Activated T-helper 1 cell treated with anti-CD3 and anti-CD28 coated beads, Interleukin-2, amount 50 U/mL, for 16 hours (primary cell): ENCODE measurements around the gene SULT1C3.

Experiments used
- DNase-seq, 2 donors: peaks; one replicate each; pipeline ENCODE4 v3.0.0-alpha.2; 2020; ENCODE audit warnings: low read depth in 1 of 2, low spot score in 1 of 2

Gene SULT1C3

DNA sequence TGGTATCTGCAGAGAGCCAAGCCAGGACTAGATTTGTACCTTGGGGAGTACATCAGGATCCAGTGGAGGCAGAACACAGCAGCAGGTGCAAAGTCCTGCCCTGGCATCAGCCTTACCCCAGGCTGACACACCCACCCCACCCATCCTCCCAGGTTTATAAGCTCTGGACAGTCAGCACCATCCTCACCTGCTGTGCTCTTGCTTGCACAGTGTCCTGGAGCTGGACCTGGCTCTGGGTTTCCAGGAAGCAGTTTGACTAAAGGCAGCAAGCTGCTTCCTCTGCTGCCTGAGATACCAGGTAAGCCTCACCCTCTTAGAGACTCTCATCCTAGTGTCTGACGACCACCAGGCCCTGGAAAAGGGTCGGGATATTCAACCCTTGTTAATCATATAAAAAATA, at the start of gene SULT1C3:
Gene SULT1C3 (plus strand): TSS at position 183 of the 400 bp plus-strand sequence. CDS start 7,227 bp downstream, outside the sequence.
- no peak for DNase-seq

DNA sequence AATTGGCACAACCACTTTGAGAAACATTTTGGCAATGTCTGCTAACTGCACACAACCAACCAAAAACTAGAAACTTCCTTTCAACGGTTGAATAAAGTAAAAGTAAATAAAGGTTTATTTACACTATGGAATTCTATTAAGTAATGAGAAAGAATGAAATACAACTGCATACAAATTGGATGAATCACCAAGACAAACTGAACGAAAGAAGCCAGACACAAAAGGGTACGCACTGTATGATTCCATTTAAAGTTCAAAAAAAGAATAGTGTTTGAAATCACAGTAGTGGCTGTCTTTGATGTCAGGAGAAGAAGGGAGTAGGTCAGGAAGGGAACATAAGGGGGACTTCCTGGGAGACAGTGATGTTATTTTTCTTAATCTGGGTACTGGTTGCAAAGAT, 46.5 kb upstream of the SULT1C3 start:
- no peak for DNase-seq

DNA sequence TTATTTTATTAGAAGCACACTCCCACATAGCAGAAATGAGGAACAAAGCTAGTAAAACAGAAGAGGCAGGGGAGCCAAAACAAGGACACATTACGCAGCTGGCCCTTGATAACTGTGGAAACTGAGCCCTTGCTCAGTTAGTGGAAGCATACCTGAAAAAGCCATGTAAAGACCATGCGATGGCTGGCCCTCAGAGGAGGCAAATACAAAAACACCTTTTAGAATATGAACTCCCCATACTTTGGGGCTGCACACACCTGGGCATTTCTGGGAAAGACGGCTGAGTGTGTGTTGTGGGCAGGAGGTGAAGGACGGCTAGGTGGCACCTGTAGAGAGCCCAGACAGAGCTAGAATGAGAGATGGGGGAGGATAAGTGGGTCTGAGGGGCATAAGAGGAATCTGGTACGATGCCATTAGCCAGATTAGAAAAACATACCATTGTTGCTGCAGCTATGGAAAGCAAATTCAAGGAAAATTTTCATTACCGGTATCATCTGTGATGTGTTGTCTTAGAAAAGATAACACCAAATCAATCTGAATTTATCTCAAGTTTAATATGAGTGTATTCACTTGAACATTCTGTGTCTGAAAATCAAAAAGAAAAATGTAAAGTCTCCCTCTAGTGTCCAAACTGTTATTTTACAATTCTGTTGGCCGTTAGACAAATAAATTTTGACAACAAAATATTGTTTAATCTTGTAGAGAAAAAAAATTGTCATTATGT, 45.2 kb upstream of the SULT1C3 start:
- DNase-seq = no peak

DNA sequence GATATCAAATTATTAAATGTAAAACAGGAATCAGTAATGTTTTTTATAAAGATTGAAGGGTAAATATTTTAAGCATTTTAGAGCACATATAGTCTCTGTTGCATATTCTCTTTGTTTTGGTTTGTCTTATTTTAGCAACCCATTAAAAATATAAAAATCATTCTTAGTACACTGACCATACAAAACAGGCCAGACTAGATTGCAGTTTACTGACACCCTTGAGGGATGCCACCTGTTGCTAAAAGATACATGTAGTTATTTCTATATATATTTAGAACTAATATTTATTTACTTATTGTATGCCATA, 44.7 kb upstream of the SULT1C3 start:
- DNase-seq = no peak

DNA sequence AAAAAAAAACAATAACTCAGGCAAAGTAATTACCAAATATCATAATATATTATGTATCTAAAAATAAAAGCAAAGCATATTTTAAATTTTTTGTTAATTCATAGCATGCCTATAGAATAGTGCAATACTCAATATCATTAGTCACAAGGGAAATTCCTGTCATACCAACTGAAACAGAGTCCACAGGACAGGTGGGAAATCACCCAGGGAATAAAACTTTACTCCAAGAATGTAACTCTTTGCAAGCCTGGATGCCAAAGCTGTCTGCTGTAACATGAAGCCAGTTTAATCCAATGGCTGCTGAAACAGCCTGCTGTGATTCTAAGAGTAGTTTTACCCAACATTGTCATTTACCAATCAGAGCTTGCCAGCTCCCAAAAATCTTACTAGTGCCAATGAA, 40.0 kb upstream of the SULT1C3 start:
- DNase-seq = no peak

DNA sequence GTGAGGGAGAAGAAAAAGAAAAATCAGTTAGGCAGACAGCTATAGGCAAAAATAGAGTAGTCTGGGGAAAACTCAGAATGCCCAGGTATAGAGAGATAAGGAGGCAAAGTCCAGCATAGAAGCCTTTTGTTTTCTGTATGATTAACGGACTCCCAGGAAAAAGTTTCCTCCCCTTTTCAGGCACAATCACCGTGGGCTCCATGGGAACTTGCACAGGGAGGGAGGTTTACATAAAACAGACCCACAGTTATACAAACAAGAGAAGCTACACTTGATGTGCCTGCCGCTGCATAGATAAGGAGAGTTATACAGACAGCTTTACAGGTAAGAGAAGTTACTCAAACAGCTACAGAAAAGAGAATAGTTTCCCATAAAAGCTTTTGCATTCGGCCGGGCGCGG, 39.2 kb upstream of the SULT1C3 start:
- DNase-seq = no peak

DNA sequence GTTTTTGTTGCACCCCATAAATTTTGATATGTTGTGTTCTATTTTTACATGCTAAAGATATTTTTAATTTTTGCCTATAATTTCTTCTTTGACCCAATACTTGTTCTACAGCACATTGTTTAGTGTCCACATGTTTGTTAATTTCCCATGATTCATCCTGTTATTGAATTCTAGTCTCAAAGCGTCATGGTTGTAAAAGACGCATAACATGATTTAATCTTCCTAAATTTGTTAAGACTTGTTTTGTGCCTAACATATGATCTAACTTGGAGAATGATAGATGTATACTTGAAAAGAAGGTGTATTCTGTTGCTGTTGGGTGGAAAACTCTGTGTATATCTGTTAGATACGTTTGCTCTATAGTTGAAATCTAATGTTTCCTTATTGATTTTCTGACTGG, 27.1 kb upstream of the SULT1C3 start:
- no peak for DNase-seq

DNA sequence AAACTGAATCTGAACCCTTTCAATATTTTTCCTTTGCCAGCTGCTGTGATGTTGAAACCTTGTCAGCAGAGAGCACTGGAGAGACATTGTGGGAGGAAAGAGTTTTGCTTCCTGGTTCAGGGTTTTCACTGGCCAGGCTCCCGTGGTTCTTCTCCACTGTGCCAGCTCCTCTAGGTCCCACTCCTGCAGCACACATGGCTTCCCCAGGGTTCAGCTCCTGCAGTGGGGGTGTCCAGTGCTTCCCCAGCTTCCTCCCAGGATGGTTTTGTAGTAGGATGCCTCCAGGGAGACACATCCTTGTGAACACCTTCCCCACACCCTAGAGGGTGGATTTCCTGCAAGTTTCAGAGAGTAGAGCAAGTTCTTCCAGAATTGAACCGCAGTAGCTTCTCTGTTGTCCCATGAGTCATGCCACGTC, 24.0 kb upstream of the SULT1C3 start:
- DNase-seq = no peak

DNA sequence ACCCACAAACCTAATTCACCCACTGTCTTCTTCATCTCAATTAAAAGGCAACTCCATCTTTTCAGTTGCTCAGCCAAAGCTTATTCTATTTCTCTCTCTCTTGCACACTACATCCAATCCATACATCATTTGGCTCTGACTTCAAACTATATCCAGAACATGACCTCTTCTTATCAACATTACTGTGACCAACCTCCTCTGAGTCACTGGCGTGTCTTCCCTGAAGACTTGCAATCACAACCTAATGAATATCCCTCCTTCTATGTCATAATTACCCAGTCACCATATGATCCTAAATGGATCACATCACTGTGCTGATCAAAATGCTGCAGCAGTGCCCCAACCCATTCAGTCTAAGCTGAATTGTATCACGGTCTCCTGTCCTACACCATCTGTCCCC, 22.6 kb upstream of the SULT1C3 start:
- DNase-seq = no peak

DNA sequence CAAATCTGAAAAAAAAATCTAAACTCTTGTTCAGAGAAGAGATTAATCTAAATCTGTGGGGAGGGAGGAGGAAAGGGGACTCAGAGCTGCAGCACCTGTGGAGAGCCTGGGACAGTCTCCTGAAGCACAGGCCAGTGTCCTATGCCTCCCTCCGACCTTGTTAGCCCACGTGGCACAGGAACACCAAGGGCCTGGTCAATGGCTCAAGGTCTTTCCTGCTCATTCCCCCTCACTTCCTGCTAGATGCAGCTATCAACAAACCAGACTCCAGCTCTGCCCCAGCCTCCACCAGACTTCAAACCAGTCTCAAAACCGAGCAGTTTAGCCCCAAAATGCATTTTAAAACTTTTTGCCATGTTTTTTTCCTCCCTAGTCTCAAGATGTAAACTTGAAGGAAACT, 20.1 kb upstream of the SULT1C3 start:
- DNase-seq = no peak

DNA sequence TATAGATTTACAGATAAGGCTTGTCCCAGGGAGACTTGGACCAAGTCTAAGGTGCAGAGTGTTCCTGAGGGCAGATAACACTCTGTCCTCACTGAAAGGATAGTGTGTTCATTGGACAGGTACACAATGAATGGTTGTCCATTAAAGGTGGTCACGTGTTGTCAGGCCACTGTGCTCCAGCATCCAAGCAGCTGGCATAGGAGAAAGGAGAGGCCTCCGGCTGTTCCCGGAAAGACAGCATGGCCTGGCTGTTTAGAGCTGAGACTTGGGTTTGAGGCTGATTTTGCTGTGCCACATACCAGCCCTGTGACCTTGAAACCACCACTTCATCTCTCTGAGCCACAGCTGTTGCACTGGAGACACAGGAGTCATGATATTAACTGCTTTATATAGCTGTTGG, 19.6 kb upstream of the SULT1C3 start:
- DNase-seq = no peak

DNA sequence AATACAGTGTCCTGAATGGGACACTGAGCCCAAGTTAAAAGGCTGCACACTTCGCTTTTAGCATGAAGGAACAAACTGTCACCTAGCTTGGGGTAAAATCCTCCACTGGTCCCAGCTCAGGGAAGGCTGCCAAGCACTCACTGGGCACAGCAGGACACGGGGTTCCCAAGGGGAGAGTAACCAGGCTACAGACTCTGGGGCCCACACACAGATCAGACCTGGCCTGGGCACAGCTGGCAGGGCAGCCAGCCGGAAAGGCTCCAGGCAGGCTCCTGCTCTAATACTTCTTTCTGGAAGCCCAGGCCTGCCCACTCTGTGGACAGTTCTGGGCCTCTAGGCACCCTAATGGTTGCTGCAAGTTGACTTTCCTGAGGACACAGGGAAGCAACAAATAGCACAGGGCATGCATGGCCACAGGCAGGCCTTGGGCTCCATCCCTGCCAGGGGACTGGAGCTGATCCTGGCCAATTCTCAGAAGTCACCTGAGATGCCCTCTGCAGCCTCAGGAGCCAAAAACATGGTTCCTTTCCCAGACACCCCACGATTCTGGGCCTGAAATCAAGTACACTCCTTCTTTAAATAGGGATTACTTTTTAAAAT, 18.7 kb upstream of the SULT1C3 start:
- DNase-seq = no peak

DNA sequence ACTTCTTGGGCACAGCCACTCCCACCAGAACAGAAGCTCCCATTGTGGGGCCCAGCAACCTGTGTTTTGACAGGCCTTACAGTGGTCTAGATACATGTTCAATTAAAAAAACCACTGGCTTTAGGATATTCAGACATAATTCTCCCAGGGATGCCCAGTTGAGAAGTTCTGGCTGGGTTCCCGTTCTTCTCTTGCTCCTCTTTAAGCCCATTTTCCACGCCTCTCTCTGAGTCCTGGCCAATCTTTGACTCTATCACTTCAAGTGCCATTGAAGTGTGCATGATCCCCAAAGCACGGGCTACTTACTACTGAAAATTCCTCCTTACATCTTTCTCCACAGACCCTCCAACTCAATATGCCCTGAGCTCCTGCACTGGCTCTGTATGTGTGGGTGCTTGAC, 17.5 kb upstream of the SULT1C3 start:
- DNase-seq = no peak

DNA sequence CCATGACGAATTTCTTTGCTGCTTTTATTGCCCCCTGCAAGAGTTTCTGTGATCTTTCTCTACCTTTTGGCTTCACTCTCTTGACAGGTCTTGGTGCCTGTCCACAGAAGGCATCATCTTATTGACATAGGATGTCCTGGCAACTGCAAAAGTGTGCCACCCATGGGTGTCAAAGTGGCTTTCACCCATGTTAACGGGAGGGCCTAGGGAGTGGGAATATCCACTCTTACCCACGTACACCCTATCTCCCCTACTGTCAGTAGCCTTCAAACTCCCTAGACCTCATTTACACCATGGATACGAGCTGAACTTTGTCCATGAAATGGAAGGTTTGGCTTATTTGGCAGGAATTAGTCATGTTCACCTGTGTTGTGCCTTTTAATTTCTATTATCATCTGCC, 16.2 kb upstream of the SULT1C3 start:
- DNase-seq = no peak

DNA sequence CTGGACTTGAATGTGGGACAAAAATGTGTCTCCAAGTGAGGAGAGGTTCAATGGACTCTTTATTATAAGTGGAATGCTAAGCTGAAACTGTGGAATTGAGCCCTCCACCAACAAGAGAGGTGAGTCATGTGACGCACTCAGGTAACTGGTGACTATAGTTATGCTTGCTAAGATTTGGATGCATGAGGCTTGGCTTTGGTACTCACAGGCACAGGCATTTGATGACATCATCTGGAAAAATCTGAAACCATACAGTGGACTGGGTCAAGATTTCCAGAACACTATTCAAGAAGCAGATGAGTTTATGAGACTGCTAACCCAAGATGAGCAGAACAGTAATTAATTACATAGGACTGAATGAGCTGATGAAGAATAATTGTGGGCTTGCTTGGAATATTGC, 15.7 kb upstream of the SULT1C3 start:
- no peak for DNase-seq

DNA sequence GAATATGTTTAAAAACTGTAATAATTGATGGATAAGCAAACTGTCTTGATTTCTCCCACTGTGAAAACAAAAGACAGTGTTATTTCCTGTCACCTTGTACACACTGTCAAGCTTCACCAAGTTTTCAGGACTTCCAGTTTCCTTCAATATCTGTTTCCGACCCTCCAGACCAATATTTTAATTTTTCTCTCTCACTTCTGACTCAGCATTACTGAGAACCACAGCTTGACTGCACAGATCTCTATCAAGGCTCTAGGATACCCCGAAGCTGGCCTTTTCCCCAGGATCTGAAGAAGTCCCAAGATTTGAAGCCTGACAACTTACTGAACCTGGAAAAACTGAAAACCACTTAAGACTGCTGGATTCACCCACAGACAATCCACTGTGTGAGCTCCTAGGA, 13.2 kb upstream of the SULT1C3 start:
- no peak for DNase-seq

DNA sequence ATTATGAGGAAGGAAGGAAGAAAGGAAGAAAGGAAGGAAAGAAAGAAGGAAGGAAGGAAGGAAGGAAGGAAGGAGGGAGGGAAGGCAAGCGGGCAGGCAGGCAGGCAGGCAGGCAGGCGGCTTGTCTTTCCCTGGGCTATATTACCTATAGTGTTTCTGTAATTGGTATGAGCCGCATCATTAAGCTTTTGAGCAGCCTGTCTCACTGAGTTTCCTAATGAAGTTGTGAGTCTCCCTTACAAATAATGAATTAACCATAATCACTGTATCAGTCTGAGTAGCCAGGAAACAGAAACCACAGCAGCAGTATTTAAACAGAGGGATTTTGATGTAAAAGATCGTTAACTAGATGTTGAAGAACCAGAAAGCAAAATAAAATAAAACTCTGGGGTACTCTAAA, 11.8 kb upstream of the SULT1C3 start:
- DNase-seq = no peak

DNA sequence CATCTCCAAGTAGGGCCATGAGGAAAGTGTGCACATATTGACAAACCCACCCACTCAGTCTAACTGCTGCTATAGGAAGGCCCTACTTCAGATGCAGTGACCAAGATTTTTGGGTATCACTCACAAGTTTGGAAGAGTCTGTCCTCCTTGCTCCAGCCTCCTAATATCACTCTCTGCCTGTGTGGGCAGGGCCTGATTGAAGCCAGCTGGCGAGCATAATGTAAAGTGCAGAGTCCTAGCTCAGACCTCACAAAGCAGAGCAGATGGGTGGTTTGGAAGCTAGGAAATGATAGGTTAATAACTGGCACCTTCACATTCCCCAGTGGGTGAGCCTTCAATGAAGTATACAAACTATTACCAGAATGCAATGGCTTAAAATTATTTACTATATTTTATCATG, 11.2 kb upstream of the SULT1C3 start:
- no peak for DNase-seq

DNA sequence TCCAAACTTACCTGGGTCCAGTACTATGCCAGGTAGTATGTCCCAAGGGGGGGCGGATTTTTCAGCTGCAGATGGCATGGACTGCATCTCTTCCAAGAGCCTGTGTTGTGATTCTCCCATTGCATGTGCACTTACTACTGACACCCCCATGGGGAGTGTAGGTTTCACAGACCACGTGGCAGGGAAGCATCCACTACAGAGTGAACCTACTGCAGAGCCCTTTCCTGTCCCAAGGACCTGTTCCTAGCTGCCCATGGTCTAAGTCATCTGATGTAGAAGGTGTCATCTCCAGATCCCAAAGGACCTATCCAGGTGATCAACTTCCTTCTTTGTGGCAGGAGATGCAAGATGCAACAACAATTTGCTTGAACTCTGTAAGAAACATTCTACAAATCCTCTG, 9.9 kb upstream of the SULT1C3 start:
- no peak for DNase-seq

DNA sequence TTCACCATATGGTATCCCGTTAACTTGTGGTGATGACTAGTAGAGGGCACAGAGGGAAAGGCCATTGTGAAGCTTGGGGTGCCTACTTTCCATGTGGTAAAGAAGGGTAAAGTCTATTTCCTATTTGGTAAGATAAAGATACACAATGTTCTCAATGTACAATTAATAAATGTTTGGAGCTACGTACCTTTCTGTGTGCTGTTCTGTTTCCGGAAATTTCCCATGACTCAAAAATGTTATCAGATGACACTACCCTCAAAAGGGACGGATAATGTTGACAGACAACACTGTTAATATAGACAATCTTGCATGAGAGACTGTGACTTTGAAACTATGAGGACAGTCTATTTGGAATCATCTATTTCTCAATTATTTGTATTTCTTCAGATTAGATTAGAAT, 4.2 kb upstream of the SULT1C3 start:
- no peak for DNase-seq

DNA sequence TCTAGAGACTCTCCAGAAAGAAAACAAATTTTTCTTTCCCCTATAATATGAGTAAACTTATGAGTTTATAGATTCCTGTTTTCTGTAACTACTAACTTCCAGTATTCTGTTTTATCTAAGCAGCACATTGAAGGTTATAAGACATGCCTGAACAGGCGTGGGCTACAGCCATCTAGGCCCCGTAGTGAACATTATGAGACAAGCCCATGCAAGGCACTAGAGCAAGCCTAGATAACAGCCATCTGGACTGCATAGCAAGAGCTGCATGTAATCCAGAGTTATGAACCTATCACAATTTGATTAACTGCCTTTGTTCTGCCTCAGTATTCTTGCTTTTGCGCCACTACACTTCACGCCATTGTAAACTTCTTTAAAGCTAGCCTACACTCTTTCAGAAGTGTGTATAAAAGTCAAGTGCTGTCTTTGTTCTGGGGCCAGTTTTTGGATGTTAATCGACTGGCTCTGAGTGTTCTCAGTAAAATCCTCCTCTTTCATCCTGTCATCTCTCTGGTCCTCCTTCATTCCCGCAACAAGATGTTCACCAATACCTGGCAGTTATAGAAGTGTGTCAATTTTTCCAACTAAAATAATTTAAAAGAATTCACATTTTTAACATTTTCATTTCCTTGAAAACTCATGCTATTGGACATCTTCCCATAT, 3.0 kb upstream of the SULT1C3 start:
- no peak for DNase-seq

DNA sequence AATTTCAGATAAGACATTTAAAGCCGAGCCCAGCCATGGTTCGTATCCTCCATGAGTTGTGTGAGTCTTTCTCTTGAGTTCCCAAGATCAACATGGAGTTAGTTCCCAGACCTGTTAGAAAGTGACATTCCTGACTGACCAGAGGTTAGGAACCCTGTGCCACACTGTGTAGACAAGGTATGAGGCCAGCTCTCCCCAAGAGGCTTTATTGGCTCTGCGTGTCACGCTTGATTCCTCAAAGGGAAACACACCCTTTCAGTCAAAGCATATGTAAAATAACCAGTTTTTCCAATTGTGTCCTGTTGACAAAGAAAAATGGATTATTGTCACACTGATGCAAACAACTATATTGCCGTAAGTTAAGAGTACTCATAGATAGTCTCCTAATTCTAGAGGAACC, 1.2 kb downstream of the SULT1C3 start:
- DNase-seq = no peak

DNA sequence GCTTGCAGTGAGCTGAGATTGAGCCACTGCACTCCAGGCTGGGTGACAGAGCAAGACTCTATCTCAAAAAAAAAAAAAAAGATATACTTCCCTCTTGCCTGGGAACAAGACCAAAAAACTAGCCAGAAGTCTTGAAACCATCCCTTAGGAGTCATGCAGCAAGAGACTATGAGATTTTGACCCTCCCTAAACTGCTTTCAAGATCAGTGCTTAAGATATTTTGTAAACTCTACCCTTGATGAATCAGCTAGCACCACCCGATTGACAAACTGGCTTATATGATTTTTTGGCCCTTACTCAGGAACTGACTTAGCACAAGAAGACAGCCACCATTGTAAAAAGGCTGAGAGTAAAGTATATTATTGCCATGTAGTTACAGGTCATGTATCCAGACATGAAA, 3.8 kb downstream of the SULT1C3 start:
- DNase-seq = no peak
